Activated CD4-positive, alpha-beta T cell treated with anti-CD3 and anti-CD28 coated beads, Interleukin-2, amount 50 U/mL, for 24 hours (primary cell): ENCODE data around the gene MIDN.
A peak's percentile ranks its signal among the peaks of the same experiment; 100 is the strongest.
"Not testable (repeated sequence)": the region's sequence is repeated elsewhere in the genome, so short reads cannot be mapped to it uniquely, and the experiment has no call there.

Experiments used
- DNase-seq, 2 donors: peaks; one replicate each; pipeline ENCODE4 v3.0.0-alpha.2; 2020; ENCODE audit warnings: low read depth in 1 of 2, low spot score in 1 of 2

The MIDN gene

GRCh38 chr19:1248139-1248785 lies at the start of gene MIDN:
TSS of gene MIDN (plus strand) at chr19:1248583. CDS start at chr19:1250297, 1,714 bp downstream.
- no peak for DNase-seq

GRCh38 chr19:1199531-1199930 lies 48.9 kb upstream of the MIDN start:
- DNase-seq: no peak

DNA sequence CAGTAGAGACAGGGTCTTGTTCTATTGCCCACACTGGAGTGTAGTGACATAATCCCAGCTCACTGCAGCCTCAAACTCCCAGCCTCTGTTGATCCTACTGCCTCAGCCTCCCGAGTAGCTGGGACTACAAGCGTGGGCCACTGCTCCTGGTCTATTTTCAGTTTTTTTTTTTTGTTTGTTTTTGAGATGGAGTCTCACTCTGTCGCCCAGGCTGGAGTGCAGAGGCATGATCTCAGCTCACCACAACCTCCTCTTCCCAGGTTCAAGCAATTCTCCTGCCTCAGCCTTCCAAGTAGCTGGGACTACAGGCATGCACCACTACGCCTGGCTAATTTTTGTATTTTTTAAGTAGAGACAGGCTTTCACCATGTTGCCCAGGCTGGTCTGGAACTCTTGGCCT lies 47.8 kb upstream of the MIDN start:
- DNase-seq: not testable (repeated sequence)

DNA sequence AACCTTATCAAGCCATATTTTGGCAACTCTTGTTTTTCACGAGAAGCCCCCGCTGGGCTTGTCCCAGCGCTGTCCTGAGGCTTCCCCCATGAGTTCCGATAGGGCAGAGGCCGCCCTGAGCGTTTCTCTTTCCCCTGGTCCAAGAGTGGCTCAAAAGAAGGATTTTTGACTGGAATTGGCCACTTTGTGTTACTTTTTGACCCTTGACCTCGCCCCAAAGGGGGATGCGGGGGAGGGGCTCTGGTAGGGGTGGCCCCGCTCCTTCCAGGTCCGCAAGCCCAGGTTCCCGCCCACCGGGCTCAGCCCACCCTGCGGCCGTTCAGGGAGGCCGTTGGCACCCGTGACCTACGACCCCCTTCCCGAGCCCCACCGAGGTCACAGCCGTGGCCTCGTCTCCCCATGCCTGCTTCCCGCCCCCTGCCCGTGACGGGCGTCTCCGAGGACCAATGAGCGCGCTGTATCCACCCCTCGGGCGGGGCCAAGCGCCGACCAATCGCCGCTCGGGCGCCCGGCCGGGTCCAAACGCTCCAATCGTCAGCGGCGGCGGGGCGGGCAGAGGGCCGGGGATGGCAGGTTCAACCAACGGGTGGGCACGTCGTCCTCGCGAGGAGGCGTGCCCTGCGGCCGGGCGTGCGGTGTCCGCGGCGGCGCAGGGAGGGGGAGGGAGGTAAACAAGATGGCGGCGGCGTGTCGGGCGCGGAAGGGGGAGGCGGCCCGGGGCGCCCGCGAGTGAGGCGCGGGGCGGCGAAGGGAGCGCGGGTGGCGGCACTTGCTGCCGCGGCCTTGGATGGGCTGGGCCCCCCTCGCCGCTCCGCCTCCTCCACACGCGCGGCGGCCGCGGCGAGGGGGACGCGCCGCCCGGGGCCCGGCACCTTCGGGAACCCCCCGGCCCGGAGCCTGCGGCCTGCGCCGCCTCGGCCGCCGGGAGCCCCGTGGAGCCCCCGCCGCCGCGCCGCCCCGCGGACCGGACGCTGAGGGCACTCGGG lies 43.0 kb upstream of the MIDN start, which contains the start of gene STK11:
Gene STK11, plus strand, starts transcription at position 665 of the 986 bp plus-strand sequence. CDS start 1,136 bp downstream, outside the sequence.
- DNase-seq: peak; percentile 98 to 99

DNA sequence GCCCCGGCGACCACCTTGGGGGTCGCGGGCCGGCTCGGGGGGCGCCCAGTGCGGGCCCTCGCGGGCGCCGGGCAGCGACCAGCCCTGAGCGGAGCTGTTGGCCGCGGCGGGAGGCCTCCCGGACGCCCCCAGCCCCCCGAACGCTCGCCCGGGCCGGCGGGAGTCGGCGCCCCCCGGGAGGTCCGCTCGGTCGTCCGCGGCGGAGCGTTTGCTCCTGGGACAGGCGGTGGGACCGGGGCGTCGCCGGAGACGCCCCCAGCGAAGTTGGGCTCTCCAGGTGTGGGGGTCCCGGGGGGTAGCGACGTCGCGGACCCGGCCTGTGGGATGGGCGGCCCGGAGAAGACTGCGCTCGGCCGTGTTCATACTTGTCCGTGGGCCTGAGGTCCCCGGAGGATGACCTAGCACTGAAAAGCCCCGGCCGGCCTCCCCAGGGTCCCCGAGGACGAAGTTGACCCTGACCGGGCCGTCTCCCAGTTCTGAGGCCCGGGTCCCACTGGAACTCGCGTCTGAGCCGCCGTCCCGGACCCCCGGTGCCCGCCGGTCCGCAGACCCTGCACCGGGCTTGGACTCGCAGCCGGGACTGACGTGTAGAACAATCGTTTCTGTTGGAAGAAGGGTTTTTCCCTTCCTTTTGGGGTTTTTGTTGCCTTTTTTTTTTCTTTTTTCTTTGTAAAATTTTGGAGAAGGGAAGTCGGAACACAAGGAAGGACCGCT lies 42.1 kb upstream of the MIDN start:
- no peak for DNase-seq

DNA sequence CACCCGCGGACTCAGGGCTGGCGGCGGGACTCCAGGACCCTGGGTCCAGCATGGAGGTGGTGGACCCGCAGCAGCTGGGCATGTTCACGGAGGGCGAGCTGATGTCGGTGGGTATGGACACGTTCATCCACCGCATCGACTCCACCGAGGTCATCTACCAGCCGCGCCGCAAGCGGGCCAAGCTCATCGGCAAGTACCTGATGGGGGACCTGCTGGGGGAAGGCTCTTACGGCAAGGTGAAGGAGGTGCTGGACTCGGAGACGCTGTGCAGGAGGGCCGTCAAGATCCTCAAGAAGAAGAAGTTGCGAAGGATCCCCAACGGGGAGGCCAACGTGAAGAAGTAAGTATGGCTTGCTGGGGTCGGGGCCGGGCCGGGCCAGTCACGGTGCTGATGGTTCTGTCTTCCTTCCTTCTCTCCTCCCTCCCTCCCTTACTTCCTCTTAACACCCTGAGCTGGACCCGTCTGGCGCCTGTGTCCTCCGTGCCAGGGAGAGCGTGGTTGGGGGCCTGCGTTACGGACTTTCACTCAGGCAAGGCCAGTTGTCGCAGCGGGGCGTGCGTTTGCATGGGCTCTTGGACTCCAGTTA lies 41.4 kb upstream of the MIDN start:
- no peak for DNase-seq

GRCh38 chr19:1208830-1209229 lies 39.6 kb upstream of the MIDN start:
- not testable (repeated sequence) for DNase-seq

DNA sequence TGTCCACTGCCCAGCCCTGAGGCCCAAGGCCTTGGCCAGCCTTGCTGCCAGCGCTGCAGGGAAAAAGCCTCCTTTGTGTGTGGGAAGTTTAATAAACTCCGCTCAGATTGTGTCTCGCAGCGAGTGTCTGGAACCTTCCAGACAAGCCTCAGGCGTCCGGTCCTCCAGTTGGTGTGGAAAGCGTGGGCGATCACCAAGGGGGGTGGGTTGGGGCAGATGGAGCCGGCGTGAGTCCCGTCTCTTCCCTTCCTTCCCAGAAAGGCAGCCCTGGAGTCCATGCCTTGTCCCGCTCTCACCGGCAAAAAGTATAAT lies 38.2 kb upstream of the MIDN start:
- DNase-seq: no peak

DNA sequence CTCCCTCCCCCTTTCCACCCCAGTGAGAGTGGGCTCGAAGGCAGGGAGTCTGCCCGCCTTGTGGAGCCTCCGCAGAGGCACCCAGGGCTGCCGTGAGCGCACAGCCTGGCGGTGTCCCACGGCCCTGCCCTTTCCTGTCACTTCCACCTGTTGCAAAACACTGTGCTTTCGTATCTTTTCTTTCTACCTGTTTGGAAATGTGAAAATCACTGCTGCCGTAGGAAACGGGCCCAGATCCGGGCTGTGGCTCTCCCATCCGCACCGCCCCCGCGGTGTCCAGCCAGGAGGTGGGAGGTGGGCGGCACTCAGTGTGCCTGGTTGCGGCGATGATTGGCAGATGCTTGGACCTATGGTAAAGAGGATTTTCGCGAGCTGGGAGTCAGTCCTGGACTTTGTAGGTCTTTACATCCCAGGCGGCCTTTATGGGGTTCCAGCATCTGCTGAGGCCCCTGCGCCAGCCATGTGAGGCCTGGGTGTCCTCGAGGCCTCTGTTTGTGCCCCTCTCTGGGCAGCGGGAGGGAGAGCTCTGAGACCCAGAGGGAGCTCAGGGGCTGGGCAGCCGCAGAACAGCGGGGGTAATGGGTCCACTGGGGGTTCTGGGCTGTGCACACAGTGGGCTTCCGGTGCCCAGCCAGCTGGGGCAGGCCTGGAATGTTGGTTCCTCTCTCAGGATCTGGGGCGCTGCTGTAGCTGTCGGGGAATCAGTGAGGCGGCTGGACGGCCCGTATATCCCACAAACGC lies 36.7 kb upstream of the MIDN start:
- no peak for DNase-seq

- no peak for DNase-seq
These were observed 34.7 kb upstream of the MIDN start for GRCh38 chr19:1213391-1214286.

DNA sequence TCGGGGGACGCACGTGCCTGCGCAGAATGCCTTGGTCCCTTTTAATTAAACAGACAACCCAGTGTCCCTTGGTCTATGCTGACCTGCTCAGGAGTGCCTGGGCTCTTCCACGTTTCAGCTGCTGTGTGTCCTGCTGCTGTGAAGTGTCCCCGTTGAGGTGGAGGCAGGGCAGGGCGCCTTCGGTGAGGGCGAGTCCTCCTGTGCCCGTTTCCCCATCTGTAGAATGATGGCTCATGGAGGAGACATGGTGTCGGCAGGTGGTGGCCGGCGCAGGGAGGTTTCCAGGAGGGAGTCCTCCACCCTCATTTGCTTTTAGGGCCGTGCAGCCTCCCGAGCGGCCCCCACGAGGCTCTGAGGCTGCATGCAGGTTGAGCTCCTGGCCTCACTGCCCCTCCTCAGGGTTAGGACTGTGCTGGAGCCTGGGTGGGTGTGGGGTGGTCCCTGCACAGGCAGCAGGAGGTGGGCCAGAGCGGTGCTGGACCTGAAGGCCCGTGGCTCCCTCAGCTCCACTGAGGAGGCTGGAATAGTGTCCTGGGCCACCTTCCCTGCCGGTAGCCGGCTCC lies 34.0 kb upstream of the MIDN start:
- DNase-seq: no peak

DNA sequence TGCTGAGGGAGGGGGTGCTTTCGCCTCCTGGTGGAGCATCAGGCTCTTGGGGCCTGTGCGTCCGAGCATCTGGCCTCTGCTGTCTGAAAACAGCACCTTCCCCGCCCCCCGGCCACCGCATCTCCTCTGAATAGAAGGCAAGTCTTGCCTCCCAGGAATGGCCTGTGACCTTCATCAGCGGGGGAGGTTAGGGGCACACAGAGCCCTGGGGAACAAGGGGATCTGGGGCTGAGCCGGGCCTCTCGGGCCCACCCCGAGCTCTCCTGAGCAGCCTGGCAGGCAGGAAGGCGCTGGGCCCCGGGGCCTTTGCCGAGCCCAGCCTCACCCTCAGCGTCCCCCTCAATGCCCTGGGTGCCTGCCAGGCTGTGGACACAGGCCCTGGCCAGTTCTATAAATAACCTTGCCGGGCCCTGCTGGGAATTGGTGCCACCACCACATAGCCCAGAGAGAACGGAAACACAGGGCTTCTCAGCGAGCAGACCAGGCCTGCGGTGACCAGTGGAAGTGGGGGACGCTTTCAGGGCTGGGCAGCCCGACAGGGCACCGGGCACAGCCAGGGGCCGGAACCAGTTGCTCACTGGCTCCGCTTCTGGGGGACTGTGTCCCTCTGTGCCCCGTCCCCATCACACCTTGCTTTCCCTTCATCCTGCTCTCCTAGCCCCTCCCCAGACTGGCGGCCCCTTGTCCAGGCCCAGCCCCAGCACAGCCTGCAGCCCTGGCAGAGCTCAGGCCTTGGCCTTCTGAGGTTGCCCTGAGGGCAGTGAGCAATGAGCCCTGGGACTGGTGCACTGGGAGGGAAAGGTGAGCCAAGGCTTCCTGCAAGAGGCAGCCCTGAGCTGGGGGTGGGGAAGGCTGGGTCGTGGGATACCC lies 33.3 kb upstream of the MIDN start:
- DNase-seq: no peak

DNA sequence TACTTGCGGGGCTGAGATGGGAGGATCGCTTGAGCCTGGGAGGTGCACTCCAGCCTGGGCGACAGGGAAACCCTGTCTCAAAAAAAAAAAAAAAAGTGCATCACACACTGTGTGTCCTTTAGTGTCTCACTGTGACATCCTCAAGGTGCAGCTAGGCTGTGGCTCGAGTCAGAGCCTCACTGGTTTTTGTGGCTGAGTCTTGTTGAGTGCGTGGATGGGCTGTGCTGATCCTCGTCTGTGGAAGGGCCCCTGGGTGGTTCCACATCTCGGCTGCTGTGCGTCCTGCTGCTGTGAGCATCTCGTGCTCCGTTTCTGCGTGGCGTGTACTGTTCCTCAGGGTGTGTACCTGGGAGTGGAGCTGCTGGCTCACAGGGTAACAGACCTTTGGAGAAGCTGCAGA lies 31.6 kb upstream of the MIDN start:
- DNase-seq: no peak

GRCh38 chr19:1217366-1217765 lies 31.0 kb upstream of the MIDN start:
- DNase-seq: no peak

DNA sequence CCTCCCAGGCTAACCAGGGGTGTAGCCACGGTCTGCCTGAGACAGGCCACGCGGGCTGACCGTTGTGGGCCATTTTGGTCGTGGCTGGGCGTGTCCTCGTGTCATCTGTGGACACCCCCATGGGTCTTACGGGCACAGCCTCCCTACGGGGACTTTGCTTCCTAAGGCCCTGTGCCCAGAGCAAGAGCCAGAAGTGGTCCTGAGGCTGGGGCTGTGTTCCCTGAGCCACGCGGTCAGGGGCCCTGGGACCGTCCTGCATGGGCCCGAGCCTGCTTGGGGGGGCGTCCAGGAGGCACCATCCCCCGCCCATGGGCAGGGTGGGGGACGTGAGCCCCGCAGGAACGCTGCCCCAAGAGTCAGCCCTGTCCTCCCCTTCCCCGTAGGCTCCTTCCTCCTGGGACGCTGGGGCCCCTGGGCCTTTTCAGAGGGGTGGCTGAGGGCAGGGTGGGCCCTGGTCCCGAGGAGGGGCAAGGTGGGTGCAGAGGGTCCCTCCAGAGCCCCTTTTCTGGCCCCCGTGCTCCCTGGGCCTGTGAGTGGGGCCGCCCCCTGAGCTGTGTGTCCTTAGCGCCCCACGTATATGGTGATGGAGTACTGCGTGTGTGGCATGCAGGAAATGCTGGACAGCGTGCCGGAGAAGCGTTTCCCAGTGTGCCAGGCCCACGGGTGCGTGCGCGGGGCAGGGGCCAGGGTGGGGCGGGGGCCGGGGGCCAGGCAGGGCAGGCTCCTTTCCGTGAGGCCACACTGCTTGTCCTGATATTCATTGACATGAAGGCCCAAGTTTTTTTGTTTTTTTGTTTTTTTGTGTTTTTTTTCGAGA lies 29.4 kb upstream of the MIDN start:
- no peak for DNase-seq

GRCh38 chr19:1219786-1220476 lies 28.5 kb upstream of the MIDN start:
- no peak for DNase-seq

DNA sequence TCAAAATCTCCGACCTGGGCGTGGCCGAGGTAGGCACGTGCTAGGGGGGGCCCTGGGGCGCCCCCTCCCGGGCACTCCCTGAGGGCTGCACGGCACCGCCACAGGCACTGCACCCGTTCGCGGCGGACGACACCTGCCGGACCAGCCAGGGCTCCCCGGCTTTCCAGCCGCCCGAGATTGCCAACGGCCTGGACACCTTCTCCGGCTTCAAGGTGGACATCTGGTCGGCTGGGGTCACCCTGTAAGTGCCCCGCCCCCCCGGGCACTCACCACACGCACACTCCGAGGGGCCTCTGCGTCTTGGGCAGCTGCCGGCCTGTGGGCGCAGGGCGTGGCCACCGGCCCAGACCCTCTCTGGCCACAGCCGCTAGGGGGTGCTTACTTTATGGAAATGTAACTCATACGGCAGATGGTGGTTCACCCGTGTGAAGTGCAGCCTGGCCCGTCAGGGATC lies 27.9 kb upstream of the MIDN start:
- DNase-seq: no peak
